HPDE6-E6E7 (cell line): ENCODE data around the gene EMX2.
"Not testable (repeated sequence)": the region's sequence is repeated elsewhere in the genome, so short reads cannot be mapped to it uniquely, and the experiment has no call there.

ENCODE experiments used
- DNase-seq: peaks from one replicate; pipeline ENCODE4 v3.0.0; 2011; ENCODE audit warnings: missing footprints; ENCODE audit errors: extremely low spot score

EMX2 gene

GRCh38 chr10:117542706-117543224 lies at the start of gene EMX2:
Gene EMX2, plus strand, starts transcription at chr10:117542746. Its CDS starts 522 bp downstream, at chr10:117543268.
- no peak for DNase-seq

- no peak for DNase-seq
Observed at GRCh38 chr10:117496031-117496430, 46.5 kb upstream of the EMX2 start.

- DNase-seq: peak; percentile 57
Observed at GRCh38 chr10:117496616-117497028, 45.9 kb upstream of the EMX2 start.

- no peak for DNase-seq
Observed at GRCh38 chr10:117497736-117498135, 44.8 kb upstream of the EMX2 start.

GRCh38 chr10:117499248-117500105 lies 43.1 kb upstream of the EMX2 start:
- DNase-seq: no peak

- no peak for DNase-seq
Observed at GRCh38 chr10:117500456-117500855, 42.1 kb upstream of the EMX2 start.

- no peak for DNase-seq
Observed at GRCh38 chr10:117501460-117502035, 41.0 kb upstream of the EMX2 start.

GRCh38 chr10:117502421-117503243 lies 39.9 kb upstream of the EMX2 start:
- DNase-seq: no peak

- no peak for DNase-seq
Observed at GRCh38 chr10:117503244-117504205, 39.0 kb upstream of the EMX2 start.

GRCh38 chr10:117504562-117504961 lies 38.0 kb upstream of the EMX2 start:
- DNase-seq: no peak

- not testable (repeated sequence) for DNase-seq
Observed at GRCh38 chr10:117507081-117507480, 35.5 kb upstream of the EMX2 start.

GRCh38 chr10:117509573-117509972 lies 33.0 kb upstream of the EMX2 start:
- no peak for DNase-seq

- no peak for DNase-seq
Observed at GRCh38 chr10:117511601-117512390, 30.8 kb upstream of the EMX2 start.

GRCh38 chr10:117514971-117515370 lies 27.6 kb upstream of the EMX2 start:
- DNase-seq: no peak

- no peak for DNase-seq
Observed at GRCh38 chr10:117516681-117517080, 25.9 kb upstream of the EMX2 start.

- DNase-seq: no peak
Observed at GRCh38 chr10:117518246-117518645, 24.3 kb upstream of the EMX2 start.

- DNase-seq: no peak
Observed at GRCh38 chr10:117519286-117519685, 23.3 kb upstream of the EMX2 start.

- no peak for DNase-seq
Observed at GRCh38 chr10:117519879-117520278, 22.7 kb upstream of the EMX2 start.

- no peak for DNase-seq
Observed at GRCh38 chr10:117530791-117531190, 11.8 kb upstream of the EMX2 start.

GRCh38 chr10:117531371-117532002 lies 11.1 kb upstream of the EMX2 start:
- no peak for DNase-seq
